Measurements from ENCODE around the gene PRRC2B.

GRCh38 chr9:131490514-131490913 lies 96.6 kb downstream of the PRRC2B start:
- no peak for TF ChIP-seq EP300 (IDR thresholded peaks at IDR 0.05)
- TF ChIP-seq POLR2A (IDR thresholded peaks at IDR 0.05) = no peak
- TF ChIP-seq POLR2AphosphoS5 (IDR thresholded peaks at IDR 0.05) = no peak
